HG02870 (cell line): ENCODE measurements around the gene ZNF74.

Experiments
- ATAC-seq: cut with Tn5 transposase; IDR thresholded peaks from one replicate; pipeline ENCODE4 v1.9.1; 2021; ENCODE audit warnings: mild to moderate bottlenecking, moderate library complexity; ENCODE audit not compliant: unreplicated experiment

ZNF74 gene

DNA sequence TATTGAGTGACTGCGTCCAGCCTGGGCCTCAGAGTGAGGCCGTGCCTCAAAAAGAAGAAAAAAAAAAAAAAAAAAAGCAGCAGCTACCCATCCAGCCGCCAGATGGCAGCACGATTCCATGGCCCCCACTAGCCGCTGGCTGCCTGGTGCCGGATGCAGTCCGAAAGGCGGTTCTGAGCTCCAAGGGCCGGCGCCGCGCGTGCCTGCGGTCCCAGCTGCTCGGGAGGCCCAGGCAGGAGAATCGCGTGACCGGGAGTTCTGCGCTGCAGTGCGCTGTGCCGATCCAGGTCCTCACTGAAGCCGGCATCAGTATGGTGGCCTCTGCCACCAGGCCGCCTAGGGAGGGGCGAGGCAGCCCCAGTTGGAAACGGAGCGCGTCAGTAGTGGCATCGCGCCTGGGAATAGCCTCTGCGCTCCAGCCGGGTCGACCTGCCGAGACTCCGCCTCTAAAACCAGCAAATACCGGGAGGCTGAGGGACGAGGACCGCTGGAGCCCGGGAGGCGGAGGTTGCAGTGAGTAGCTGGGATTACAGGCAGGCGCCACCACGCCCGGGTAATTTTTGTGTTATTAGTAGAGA, 24.3 kb downstream of the ZNF74 start:
- no peak for ATAC-seq

DNA sequence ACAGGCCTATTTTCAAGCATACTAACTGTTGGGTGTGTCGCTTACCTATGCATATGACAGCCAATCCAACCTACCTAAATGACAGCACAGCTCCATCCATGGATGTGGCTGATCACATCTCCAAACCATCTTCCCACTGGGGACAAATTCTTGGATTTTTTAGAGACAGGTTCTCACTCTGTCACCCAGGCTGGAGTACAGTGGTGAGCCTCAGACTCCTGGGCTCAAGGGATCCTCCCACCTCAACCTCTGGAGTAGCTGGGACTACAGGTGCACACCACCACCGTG, 25.7 kb downstream of the ZNF74 start:
- no peak for ATAC-seq

DNA sequence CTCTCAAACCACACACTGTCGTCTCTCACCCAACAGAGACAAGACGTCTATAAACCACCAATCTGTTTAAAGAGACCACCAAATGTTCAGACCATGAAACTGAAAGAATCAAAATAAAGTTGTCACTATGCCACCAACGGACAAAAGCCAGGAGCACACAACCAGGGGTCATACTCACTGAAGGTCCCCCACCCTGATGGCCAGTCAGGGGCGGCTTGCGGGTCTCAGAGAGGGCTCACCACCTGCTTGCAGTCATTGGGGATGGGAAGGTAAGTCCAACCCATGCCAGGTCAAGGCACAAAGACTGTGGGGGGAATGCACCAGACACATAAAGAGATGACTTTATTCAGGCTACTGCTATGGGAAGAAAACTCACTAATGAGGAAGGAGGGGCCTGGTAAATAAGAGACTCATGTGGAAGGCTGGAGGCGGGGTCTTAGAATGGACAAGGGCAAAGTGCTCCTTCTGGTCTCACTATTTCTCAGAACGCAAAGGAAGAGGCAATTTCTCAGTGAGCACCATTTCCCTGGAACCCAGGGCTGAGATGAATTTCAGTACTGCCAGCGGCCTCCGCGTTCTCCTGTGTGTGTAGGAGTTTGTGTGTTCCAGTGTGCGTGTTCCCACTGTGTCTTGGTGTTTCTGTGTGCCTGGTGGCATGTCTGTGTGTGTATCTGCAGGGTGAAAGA, 26.3 kb downstream of the ZNF74 start:
- no peak for ATAC-seq

DNA sequence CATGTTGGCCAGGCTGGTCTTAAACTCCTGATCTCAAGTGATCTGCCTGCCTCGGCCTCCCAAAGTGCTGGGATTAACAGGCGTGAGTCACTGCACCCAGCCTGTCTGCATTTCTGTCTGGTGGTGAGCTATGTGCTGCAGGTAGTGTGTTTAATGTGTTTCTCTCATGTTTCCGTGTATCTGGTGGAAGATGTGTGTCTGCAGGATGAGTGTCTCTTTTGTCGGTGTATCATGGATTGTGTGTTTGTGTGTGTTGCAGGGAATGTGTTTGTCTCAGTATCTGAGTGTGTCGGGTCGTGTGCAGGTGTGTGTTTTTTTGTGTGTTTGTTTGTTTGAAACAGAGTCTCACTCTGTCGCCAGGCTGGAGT, 27.5 kb downstream of the ZNF74 start:
- ATAC-seq, result no peak

DNA sequence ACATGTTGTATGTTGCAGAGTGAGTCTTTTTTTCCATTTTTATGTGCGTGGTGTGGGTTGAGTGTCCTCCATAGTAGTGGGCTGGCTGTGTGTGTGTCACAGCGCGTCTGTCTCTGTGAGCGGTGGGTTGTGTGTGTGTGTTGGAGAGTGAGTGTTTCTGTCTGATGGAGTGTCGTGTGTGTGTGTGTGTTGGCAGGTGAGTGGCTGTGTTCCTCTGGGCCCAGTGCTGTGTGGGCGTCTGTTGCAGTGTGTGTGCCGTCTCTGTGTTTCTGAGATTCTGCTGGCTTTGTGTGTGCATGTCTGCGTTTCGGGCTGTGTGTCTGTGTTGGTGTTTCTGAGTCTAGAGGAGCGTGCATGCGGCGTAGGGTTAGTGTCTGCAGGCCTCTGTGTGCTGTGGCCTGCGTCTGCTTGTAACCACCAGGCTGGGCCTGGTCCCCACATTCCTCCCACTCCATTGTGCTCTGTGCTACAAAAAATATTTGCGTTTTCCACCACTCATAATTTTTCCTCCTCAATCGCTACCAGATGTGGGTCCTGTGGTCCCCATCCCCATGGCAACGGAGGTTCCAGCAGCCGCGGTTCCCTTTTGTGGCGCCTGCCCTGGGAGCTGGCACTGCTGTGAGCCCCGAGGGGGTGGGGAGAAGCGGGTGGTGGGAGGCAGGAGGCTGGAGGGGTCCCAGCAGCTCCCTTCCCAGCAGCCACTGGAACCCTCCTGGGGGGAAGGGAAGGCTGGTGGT, 28.5 kb downstream of the ZNF74 start:
- no peak for ATAC-seq

DNA sequence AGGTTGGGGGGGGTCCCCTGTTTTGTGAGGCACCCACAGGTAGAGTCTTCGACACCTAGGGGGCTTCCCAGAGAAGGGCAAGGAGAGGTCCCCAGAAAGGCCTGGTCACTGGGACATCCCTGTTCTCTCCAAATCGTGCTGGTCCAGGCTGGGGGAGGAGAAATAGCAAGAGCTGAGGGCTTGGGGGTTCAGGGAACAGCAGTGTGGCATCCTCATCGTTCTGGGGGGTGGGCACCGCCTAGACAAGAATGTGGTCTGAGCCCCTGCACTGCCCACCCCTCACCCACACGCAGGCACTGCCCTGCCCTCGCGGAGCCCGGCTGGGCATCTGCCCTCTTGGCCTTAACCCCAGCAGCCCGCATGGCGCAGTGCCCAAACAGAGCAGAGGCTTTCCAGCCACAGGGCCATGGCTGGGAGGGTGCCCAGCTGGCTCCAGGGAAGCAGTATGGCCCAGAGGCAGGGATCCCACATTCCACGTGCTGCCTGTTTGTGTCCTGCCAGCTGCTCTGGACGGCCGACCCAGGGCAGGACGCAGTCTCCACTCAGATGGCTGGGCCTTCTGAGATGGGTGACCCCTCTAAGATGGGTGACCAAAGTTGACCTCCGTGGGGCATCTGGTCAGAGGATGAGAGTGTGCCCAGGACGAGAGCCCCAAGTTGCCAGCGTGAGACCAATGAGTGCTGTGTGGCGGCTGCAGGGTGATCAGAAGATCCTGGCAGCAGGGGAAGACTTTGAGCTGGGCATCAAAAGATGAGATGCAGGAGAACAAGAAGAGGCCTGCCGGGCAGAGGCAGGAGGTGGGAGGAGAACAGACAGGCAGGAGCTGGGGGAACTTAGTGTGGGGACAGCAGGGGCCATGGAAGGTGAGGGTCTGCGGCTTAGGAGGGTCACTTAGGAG, 29.3 kb downstream of the ZNF74 start:
- ATAC-seq, result no peak

DNA sequence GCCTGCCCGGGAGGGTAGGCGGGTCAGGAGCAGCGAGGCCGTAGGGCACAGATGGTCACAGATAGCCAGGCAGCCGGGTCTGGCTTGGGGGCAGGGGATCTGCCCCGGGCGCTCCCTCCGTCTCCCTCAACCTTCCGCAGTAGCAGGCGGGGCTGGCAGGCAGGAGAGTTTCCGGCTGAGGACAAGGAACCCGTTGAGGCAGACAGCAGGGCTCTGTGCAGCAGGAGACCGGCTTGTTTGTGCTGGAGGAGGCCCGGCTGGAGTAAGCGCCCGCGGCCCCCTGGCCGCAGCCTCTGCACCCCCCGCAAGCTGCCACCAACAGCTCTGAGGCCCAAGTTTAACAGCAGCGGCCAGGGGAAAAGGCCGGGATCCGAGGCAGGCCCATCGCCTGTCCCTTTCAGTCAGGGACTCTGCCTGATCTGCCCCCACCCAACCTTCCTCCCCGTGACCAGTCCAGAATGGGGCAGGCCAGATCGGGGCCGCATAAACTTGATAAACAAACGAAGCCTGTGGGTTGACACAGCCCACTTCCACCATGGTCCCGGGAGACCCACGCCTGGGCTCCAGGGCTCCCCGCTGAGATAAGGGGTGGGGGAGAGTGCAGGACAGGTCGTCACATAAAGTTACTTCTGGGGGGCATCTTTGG, 30.1 kb downstream of the ZNF74 start:
- ATAC-seq, result no peak

DNA sequence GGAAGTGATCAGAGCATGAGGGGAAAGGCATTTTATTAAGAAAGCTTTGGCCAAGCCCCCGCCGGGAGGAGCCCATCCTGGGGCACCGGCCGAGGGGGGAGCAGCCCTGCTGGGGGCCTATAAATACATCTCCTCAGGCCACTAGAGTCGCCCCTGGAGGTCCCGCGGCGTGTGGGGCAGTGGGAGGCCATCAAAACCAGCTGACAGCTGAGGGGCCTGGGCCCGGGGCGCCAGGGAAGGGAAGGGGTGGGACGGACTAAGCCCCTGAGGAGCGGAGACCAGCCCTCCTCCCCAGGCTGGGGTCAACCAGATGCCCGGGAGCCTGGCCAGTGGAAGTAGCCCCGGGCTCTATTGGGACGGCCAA, 30.6 kb downstream of the ZNF74 start:
- no peak for ATAC-seq

DNA sequence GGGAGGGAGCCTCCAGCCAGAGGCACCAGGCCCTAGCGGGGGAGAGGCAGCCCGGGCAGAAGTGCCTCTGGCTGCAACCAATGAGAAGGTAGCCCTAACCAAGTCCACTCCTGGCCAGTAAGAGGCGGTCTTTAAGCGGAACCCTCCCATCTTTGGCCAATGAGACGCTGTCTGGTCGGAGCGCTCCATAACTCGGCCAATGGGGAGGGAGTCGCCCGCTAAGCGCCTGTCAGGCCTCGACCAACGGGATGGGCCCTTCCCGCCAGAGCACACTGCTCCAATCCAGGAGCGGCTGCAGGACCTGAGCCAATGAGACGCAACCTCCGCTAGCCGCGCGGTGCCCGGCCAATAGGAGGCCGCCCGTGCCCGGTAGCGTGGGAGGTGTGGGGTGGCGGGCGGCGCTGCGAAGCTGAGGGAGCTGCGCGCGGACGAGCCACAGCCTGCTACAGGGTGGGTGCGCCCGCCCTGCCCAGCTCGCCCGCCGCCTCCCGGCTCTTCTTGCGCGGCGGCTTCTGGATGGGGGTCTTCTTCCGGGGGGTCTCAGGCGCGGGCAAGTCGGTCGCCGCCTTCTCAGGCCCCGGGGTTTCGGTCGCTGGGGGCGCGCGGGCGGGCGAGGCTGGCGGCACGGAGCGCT, 31.1 kb downstream of the ZNF74 start:
- no peak for ATAC-seq

DNA sequence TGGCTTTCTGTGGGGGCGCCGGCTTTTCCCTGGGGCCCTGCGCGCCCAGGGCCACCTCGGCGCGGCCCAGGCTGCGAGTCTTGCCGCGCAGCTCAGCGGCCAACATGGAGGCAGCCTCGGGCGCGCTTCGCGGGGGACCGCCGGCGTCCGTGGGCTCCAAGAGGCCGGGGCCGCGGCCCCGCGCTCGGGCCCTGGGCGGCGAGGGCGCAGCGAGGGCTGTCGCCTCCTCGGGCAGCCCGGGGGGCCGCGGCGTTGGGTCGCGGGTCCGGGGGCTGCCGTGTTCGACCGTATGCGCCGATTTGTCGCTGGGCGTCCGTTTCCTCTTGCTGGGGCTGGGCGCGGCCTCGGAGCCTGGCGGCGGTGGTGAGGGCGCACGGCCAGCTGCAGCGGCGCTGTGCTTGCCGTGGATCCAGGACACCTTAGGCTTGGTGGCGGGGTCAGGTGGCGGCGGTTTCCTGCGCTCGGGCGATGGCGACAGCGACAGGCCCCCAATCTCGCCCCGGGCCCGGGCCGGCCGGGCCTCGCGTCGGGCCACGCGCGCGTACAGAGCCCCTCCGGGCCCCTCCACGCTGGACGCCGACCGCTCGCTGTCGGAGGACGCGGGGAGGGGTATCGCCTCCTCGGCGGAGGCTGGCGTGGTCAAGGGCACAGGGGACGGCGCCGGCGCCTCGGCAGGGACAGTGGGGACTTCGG, 31.8 kb downstream of the ZNF74 start:
- ATAC-seq, result no peak

DNA sequence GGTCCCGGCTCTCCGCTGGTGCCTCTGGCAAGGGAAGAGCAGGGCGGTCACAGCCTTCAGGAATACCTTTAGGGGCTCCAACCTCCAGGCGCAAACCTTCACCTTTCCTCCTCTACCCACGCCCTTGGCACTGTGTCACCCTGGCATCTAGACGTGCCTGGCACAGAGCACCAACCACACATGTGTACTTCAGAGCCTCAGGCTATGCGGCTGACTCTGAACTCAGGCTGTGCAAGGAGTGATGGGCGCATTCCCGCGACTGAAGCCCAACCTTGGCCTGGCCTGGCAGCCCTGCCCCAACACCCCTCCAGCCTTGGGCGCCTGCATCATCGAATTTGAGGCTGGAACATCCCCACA, 32.3 kb downstream of the ZNF74 start:
- no peak for ATAC-seq

DNA sequence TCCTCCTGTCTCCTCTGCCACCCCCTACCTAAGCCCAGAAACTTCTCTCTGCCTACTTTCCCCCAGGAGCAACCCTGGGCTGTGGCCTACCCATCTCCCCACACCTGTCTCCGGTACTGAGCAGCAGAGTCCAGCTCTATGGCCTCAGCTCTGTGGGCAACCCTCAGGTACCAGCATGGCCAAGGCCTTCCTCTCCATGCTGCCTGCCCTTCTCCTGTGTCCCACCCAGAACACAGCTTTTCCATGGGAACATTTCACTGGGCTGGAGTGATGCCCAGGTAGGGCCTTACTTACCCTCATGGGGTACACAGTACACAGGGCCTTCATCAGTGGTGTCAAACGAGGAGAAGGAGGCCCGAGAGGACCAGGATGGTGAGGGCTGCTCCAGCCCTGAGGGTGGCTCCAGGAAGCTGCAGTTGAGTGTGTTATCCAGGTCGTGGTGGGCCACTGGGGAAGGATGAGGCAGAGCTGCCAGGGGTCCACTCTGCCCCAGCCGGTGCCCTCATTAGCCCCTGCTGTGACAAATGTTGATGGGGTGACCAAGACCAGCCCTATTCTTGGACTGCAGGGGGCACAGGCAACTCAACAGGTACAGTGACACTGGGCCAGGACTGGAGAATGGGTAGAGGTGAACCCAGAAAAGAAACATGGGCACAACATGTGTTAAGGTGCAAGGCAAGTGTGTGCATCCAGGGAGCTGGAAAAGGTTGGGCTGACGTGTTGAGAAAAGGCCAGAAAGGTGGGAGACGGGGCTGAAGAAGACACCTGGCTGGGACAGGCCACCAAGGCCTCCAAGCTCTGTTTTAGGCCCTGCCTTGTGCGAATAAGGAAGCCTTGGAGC, 33.4 kb downstream of the ZNF74 start:
- no peak for ATAC-seq

DNA sequence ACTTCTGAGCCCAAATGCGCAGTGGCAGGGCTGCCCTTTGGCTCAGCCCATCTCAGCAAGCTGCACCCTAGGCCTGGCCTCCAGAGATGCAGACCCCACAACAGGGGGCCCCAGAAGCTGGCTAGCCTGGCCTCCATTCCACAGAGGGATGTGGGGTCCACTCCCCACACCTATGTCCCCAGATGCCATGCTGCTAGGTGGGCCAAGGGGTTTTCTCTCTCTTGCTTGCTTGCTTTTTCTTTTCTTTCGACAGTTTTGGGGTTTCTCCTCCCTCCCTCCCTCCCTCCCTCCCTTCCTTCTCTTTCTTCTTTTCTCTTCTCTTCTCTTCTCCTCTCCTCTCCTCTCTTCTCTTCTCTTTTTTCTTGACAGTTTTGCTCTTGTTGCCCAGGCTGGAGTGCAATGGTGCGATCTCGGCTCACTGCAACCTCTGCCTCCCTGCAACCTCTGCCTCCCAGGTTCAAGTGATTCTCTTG, 34.0 kb downstream of the ZNF74 start:
- ATAC-seq, result no peak

DNA sequence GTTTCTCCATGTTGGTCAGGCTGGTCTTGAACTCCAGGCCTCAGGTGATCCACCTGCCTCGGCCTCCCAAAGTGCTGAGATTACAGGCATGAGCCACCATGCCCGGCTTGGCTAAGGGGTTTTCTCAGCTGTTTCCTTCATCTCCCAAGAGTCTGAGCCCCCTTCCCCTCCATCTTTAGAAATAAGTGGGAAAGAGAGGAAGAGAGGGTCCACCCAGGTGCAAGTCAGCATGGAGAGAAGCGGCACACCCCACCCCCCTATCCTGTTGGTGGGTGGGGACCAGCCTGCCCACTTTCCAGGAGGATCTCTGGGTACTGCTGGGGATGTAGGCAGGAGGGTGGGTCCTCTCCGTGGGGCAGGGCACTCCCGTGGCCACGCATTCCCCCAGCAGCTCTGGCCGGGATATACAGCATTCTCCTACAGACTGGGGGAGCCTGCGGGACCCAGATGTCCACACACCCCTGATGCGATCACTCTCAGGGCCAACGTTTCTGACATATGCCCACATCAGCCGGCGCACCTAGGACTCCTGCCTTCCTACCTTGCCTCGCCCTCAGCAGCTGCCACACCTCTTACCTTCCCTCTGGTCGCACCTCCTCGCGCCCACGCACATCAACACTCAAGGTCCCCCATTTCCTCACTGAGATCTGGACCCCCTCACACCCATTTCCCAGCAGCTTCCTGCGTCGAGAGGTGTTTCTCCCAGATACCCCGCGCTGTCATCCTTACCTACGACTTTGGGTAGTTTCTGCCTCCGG, 34.7 kb downstream of the ZNF74 start:
- ATAC-seq, result no peak

DNA sequence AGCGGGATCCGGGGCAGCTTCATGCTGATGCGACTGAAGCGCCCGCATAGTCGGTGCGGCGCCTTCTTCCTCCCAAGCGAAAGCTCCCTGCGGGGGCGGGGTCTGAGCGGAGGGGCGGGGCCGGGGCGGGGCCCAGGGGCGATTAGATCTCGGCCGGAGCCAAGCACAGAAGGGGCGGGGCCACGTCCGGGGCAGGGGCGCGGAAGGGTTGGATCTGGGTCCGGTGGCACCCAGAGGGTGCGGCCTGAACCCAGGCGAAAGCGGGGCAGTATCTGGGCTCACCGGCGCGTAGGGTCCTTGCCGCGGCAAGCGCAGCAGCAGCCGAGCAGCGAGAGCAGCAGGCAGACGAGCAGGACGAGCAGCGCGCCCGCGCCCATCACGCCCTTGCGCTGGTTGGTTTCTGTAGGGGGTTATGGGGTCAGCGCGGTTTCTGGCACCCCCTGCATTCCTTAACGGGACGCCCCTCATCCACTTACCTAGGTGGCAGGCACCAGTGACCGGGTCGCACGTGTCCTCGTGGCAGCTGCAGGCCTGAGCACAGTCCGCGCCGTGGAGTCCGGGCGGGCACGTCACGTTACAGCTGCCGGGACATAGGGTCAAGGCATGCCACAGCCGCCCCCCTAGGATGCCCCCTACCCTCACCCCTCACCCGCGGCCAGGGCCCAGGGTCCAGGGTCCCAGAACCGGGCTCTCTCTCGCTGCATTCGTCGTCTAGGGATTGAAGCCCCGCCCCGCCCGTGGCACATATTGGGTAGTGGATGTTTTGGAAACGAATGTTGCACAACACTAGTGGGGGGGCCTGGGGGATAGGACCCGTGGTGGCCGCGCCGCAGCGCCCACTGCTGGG, 35.5 kb downstream of the ZNF74 start:
- ATAC-seq, result no peak

DNA sequence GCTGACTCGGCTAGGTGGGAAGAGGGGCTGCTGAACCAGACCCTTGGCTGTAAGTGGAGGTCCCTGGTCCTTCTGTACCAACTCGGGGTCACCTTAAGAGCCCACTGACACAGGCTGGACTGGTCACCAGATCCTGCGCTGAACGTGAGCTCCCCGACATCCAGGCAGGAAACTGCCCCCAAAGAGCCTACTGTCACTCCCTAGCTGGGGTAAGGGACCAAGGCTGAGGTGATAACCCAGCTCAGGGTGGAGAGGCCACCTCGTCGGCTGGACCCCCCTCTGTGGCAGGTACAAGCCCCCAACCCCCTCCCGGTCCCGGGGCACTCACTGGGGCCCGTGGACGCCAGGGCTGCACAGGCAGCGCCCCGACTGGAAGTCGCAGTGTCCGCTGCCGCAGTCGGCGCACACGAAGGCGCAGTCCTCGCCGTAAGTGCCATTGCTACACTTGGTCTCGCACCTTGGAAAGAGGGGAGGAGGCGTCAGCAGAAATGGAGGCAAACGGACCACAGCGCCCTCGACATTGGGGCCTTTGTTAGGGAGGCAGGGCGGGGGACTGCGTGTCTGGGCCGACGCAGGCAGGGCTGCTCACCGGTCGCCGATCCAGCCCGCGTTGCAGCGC, 36.3 kb downstream of the ZNF74 start:
- ATAC-seq, result no peak
